Central memory CD8-positive, alpha-beta T cell (primary cell): ENCODE results near the gene VAMP7.
"Not testable (repeated sequence)": the region's sequence is repeated elsewhere in the genome, so short reads cannot be mapped to it uniquely, and the experiment has no call there.

Source experiments
- ATAC-seq: fragments of 150-1000 bp; cut with Tn5 transposase; replicated peaks from 2 replicates; pipeline ENCODE4 v1.10.0; 2022; ENCODE audit warnings: mild to moderate bottlenecking, moderate FRiP score, moderate number of reproducible peaks; ENCODE audit not compliant: poor library complexity, severe bottlenecking; ENCODE audit errors: extremely low read depth
- DNase-seq, 2 donors: peaks; one replicate each; pipeline ENCODE4 v3.0.0; 2021; ENCODE audit warnings: low spot score in 2 of 2
- H3K27ac Mint-ChIP-seq: one replicate; pipeline ENCODE4 v1.8.0; 2022; ENCODE audit warnings: low read depth, mild to moderate bottlenecking, moderate library complexity, mixed read lengths
- H3K27me3 Mint-ChIP-seq: one replicate; pipeline ENCODE4 v1.8.0; 2022; ENCODE audit warnings: mixed read lengths
- H3K36me3 Mint-ChIP-seq: one replicate; pipeline ENCODE4 v1.8.0; 2022; ENCODE audit warnings: mild to moderate bottlenecking, moderate library complexity, mixed read lengths; ENCODE audit not compliant: insufficient read depth
- H3K4me1 Mint-ChIP-seq: one replicate; pipeline ENCODE4 v1.8.0; 2022; ENCODE audit warnings: mixed read lengths
- H3K4me3 Mint-ChIP-seq: one replicate; pipeline ENCODE4 v1.8.0; 2022; ENCODE audit warnings: mild to moderate bottlenecking, moderate library complexity, mixed read lengths
- H3K9me3 Mint-ChIP-seq: one replicate; pipeline ENCODE4 v1.8.0; 2022; ENCODE audit warnings: mixed read lengths

VAMP7 gene

DNA sequence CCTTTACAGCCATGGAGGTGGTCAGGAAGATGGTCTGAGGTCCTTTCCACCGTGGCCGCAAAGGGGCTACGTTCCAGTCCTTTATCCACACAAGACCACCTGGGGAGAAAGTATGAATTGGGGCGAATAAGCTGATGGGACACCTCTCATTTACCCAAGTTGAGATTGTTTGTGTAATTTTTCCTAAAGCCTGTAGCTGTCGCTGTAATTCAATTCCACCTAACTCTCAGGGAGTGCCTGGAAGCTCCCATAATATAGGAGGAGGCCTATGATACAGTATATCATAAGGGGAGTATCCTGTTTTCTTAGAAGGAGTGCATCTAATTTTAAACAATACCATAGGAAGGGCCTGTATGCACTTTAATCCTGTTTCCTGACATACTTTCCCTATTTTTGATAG, 90.5 kb downstream of the VAMP7 start:
- H3K4me1 Mint-ChIP-seq, result peaks cover 13% of the 10 kb centered on the region
- not testable (repeated sequence) for H3K27ac Mint-ChIP-seq, DNase-seq, ATAC-seq, H3K4me3 Mint-ChIP-seq, H3K36me3 Mint-ChIP-seq
- H3K27me3 Mint-ChIP-seq, result peaks cover 54% of the 10 kb centered on the region
- peaks cover 18% of the 10 kb centered on the region for H3K9me3 Mint-ChIP-seq

DNA sequence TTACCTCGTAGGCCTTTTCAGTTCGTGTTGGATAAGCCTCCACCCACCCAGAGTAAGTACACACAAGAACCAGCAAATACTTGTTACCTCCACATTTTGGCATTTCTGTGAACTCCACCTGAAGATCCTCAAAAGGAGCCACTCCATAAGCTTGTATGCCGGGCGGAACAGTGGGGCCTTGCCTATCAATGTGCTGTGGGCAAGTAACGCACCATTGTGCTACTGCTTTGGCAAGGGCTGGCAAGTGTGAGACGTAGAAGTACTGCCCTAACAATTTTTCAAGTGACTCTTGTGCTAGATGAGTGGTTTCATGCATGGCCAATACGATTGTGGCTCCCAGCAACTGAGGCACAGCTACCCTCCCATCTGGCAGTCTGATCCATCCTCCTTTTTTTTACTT, 91.1 kb downstream of the VAMP7 start:
- H3K4me3 Mint-ChIP-seq, H3K36me3 Mint-ChIP-seq, ATAC-seq, DNase-seq, H3K27ac Mint-ChIP-seq, H3K4me1 Mint-ChIP-seq: not testable (repeated sequence)
- H3K27me3 Mint-ChIP-seq, result peaks cover 57% of the 10 kb centered on the region
- H3K9me3 Mint-ChIP-seq, result peaks cover 18% of the 10 kb centered on the region

DNA sequence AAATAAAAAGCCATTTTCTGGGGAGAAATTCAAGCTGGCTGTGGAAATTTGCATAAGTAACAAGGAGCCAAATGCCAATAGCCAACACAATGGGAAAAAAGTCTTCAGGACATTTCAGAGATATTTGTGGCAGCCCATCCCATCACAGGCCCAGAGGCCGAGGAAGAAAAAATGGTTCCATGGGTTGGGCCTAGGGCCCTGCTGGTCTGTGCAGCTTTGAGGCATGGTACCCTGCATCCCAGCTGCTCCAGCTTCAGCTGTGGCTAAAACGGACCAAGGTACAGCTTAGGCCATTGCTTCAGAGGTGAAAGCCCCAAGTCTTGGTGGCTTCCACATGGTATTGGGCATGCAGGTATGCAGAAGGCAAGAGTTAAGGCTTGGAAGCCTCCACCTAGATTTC, 102.2 kb downstream of the VAMP7 start:
- H3K27ac Mint-ChIP-seq, result no peak overlapping the region
- no peak for ATAC-seq
- DNase-seq, result no peak
- no peaks in the 10 kb centered on the region for H3K4me1 Mint-ChIP-seq
- no peaks in the 10 kb centered on the region for H3K36me3 Mint-ChIP-seq
- H3K4me3 Mint-ChIP-seq, result no peak overlapping the region
- peaks cover 7% of the 10 kb centered on the region for H3K9me3 Mint-ChIP-seq
- no peaks in the 10 kb centered on the region for H3K27me3 Mint-ChIP-seq

DNA sequence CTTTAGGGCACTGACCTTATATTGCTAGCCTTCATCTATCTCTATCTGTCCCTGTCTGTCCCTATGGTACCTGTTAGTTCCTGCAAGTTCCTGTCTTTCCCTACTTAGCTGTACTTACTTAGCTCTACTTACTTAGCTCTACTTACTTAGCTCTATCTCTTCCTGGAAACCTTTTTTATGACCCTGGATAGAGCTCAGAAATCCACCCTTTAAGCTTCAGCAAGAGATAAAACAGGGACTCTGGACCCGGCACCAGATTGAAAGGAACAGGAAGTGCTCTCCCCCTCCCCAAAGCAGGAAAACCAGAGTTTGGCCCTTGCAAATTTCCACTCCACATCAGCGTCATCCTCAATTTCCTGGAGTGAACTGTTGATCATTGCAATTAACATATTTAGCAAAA, 104.1 kb downstream of the VAMP7 start:
- Mint-ChIP-seq H3K27me3 (no peaks in the 10 kb centered on the region), H3K4me1 (no peaks in the 10 kb centered on the region), H3K36me3 (no peaks in the 10 kb centered on the region), H3K4me3 (no peak overlapping the region), H3K9me3 (peaks cover 7% of the 10 kb centered on the region), H3K27ac (no peak overlapping the region)
- ATAC-seq (no peak), DNase-seq (no peak)

DNA sequence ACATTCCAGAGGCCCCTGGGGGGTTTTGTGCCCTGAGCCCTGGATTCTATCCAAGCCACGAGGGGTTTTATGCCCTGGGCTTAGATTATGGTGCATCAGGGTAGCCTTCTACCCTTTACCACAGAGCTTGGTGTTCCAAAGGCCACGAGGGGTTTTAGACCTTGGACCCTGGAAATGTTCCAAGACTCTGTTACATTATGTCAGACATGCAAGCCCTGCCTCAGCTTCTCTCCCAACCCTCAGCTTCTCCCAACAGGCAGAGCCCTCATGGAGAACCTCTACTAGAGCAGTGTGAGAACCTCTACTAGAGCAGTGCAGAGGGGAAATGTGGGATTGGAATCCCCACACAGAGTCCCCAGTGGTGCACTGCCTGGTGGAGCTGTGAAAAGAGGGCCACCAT, 105.8 kb downstream of the VAMP7 start:
- ATAC-seq, H3K9me3 Mint-ChIP-seq, H3K36me3 Mint-ChIP-seq, H3K4me1 Mint-ChIP-seq, H3K27ac Mint-ChIP-seq, H3K27me3 Mint-ChIP-seq, H3K4me3 Mint-ChIP-seq, DNase-seq: not testable (repeated sequence)

DNA sequence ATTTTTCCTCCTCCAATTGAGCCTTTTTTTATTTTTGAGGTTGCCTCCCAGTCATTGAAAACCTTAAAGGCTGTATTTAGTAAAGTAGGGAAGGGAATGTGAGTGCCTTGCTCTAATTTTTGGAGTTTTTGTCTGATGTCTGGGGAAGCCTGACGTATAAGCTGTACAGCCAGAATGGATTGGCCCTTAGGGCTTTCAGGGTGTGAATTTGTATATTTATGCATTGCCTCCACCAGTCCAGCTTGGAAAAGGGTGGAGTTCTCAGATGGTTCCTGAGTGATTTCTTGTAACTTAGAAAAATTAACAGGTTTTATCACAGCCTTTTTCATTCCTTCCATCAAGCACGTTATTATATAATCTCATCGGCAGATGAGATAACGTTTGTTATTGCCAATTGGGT, 107.7 kb downstream of the VAMP7 start:
- no peaks in the 10 kb centered on the region for H3K4me1 Mint-ChIP-seq
- no peaks in the 10 kb centered on the region for H3K9me3 Mint-ChIP-seq
- no peaks in the 10 kb centered on the region for H3K27me3 Mint-ChIP-seq
- H3K27ac Mint-ChIP-seq, result no peak overlapping the region
- no peak for DNase-seq
- no peak overlapping the region for H3K4me3 Mint-ChIP-seq
- no peaks in the 10 kb centered on the region for H3K36me3 Mint-ChIP-seq
- no peak for ATAC-seq
